B cell (primary cell): ENCODE results near the gene PPFIA2. TPM values are rescaled to one million over a fixed set of nuclear protein-coding genes. Genes with fewer than 3 reads are reported as not detected.

ENCODE experiments used
- ATAC-seq: fragments of 200-7000 bp; cut with Tn5 transposase; one replicate; pipeline ENCODE4 v1.10.0; 2021; ENCODE audit warnings: low read depth, mild to moderate bottlenecking, moderate number of reproducible peaks, moderate library complexity
- CTCF ChIA-PET: fragments of 350-600 bp; sonication (Branson Sonifier 250); formaldehyde crosslinking; loops from one replicate; lab custom pipeline; 2021; ENCODE audit warnings: antibody characterized with exemption, inconsistent platforms; lab: Charles Lee
- POLR2A ChIA-PET: fragments of 350-600 bp; sonication (Branson Sonifier 250); formaldehyde crosslinking; loops from one replicate; lab custom pipeline; 2021; ENCODE audit warnings: antibody characterized with exemption; lab: Charles Lee
- DNase-seq: peaks from one replicate; pipeline ENCODE4 v3.0.0; 2013
- H2AFZ ChIP-seq: 2 replicates; pipeline ENCODE4 v1.6.1; 2012; ENCODE audit warnings: mild to moderate bottlenecking, low read depth, low read length; ENCODE audit not compliant: insufficient read depth, poor library complexity, severe bottlenecking
- H3K27ac ChIP-seq, 2 donors: 1 replicate in 1 of 2; 2 replicates in 1 of 2; pipeline ENCODE4 v1.5.1; 2012 to 2013; ENCODE audit warnings: low read length in 2 of 2, mild to moderate bottlenecking in 2 of 2, moderate library complexity in 1 of 2
- H3K27me3 ChIP-seq, 4 experiments: fragments of 200-600 bp in 1 of 4; sonication (generic) in 1 of 4; replicated peaks in 1 of 4; 1 replicate in 2 of 4; 2 replicates in 2 of 4; pipeline versions ENCODE4 v1.6.1 to v1.7.0; 2013 to 2016; ENCODE audit warnings: low read length in 3 of 4, mild to moderate bottlenecking in 2 of 4, mixed read lengths in 1 of 4, moderate library complexity in 1 of 4; ENCODE audit not compliant: insufficient read depth in 4 of 4, control insufficient read depth in 3 of 4; ENCODE audit errors: control extremely low read depth in 1 of 4
- H3K36me3 ChIP-seq, 2 experiments: replicated peaks in 1 of 2; 1 replicate in 1 of 2; 2 replicates in 1 of 2; pipeline versions ENCODE4 v1.6.1 to v1.7.1; 2013; ENCODE audit warnings: low read length in 1 of 2; ENCODE audit not compliant: insufficient read depth in 2 of 2, control insufficient read depth in 1 of 2; ENCODE audit errors: control extremely low read depth in 1 of 2, extremely low read depth in 1 of 2
- H3K4me1 ChIP-seq, 2 donors: fragments of 200-600 bp in 1 of 2; sonication (generic) in 1 of 2; 1 replicate in 1 of 2; 2 replicates in 1 of 2; pipeline versions ENCODE4 v1.5.1 to v1.6.1; 2013 to 2017; ENCODE audit warnings: low read length in 2 of 2; ENCODE audit not compliant: control insufficient read depth in 2 of 2, insufficient read depth in 2 of 2
- H3K4me2 ChIP-seq: replicated peaks from 2 replicates; pipeline ENCODE3; 2012; ENCODE audit warnings: mild to moderate bottlenecking, low read depth, low read length; ENCODE audit not compliant: poor library complexity, severe bottlenecking
- H3K4me3 ChIP-seq, 5 experiments: fragments of 200-600 bp in 1 of 5; sonication (generic) in 1 of 5; 1 replicate in 3 of 5; 2 replicates in 2 of 5; pipeline versions ENCODE4 v1.5.1 to v1.7.0; 2011 to 2016; ENCODE audit warnings: low read length in 4 of 5, mild to moderate bottlenecking in 4 of 5, low read depth in 2 of 5, control low read depth in 1 of 5, moderate library complexity in 1 of 5; ENCODE audit not compliant: insufficient read depth in 1 of 5; ENCODE audit errors: control extremely low read depth in 1 of 5, extremely low read depth in 1 of 5
- H3K79me2 ChIP-seq: fragments of 200-600 bp; sonication (generic); one replicate; pipeline ENCODE4 v1.6.0; 2016; ENCODE audit warnings: low read length; ENCODE audit not compliant: control insufficient read depth, insufficient read depth
- H3K9ac ChIP-seq: fragments of 200-600 bp; sonication (generic); 2 replicates; pipeline ENCODE4 v1.6.1; 2017; ENCODE audit warnings: mild to moderate bottlenecking, low read length, moderate library complexity
- H3K9me3 ChIP-seq, 3 donors: one replicate each; pipeline versions ENCODE4 v1.6.1 to v1.7.1; 2013; ENCODE audit warnings: low read length in 2 of 3; ENCODE audit not compliant: control insufficient read depth in 2 of 3, insufficient read depth in 1 of 3; ENCODE audit errors: control extremely low read depth in 1 of 3
- H4K20me1 ChIP-seq: 2 replicates; pipeline ENCODE4 v1.6.0; 2012; ENCODE audit warnings: mild to moderate bottlenecking, low read length; ENCODE audit not compliant: insufficient read depth, control insufficient read depth, poor library complexity, severe bottlenecking
- H3K27ac Mint-ChIP-seq: one replicate; pipeline ENCODE4 v1.8.0; 2021; ENCODE audit warnings: mixed read lengths
- H3K27me3 Mint-ChIP-seq: one replicate; pipeline ENCODE4 v1.8.0; 2021; ENCODE audit warnings: mixed read lengths
- H3K4me1 Mint-ChIP-seq: one replicate; pipeline ENCODE4 v1.8.0; 2021; ENCODE audit warnings: mixed read lengths
- H3K4me3 Mint-ChIP-seq: one replicate; pipeline ENCODE4 v1.8.0; 2021; ENCODE audit warnings: mixed read lengths
- H3K9me3 Mint-ChIP-seq: one replicate; pipeline ENCODE4 v1.8.0; 2022; ENCODE audit warnings: mixed read lengths; ENCODE audit not compliant: insufficient read depth
- CTCF ChIP-seq: fragments of 200-600 bp; IDR thresholded peaks from one replicate; pipeline ENCODE4 v1.8.0; 2022; ENCODE audit warnings: antibody characterized with exemption, mild to moderate bottlenecking
- EZH2 ChIP-seq: IDR thresholded peaks from 2 replicates; pipeline ENCODE4 v1.6.1; 2012; ENCODE audit warnings: borderline replicate concordance, low read depth, mild to moderate bottlenecking, moderate library complexity, low read length; ENCODE audit not compliant: insufficient read depth, poor library complexity, severe bottlenecking
- WGBS: methylation state at CpG from one replicate; pipeline ENCODE4 v1.1.5; 2013; ENCODE audit warnings: missing lambda C conversion rate; ENCODE audit not compliant: insufficient coverage; 5-methylcytosine and 5-hydroxymethylcytosine counted together
- intact Hi-C: fragments of 100-400 bp; cut with micrococcal nuclease; formaldehyde crosslinking; loops from one replicate; pipeline ENCODE4 v1.10.0; 2022
- polyA plus RNA-seq: library from polyadenylated mRNA; depleted of rRNA; stranded (reverse); fragments of >200 nt; gene quantifications from 2 replicates; pipeline ENCODE4 v1.2.3, GENCODE V29; 2012
- total RNA-seq, 2 donors: library from RNA; stranded (reverse); fragments of 120-200 nt in 1 of 2; gene quantifications; 1 replicate in 1 of 2; 2 replicates in 1 of 2; pipeline versions ENCODE4 v1.2.3 to v1.2.4, GENCODE V29; 2013 to 2022

The PPFIA2 gene
- total and polyA plus RNA-seq, 2 donors (not counting 1 experiment from before 2014, with no cell fraction given): not detected

DNA sequence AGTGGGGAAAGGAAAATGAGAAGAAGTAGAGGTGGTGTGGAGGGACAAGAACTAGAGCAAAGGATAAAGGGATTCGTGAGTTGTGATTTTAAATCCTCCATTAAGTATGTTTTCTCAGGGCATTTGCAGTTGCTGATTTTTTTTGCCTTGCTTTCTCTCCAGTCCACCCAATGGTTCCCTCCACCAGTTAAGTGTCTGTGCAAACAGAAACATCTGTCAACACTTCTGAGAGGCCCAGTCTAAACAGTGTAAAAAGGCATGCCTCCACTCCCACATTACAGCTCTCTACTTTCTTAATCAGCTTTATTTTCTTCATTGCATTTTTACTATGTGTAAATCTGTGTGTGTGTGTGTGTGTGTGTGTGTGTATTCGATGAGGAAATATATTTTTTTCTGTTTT lies 141.2 kb downstream of the PPFIA2 start:
- POLR2A ChIA-PET: no interaction called here

GRCh38 chr12:81615026-81615588 lies 144.0 kb downstream of the PPFIA2 start:
- no peaks in the 10 kb centered on the region for H3K4me1 Mint-ChIP-seq
- H2AFZ ChIP-seq: no peak overlapping the region
- H3K79me2 ChIP-seq: no peaks in the 10 kb centered on the region
- no peaks in the 10 kb centered on the region for H3K4me1 ChIP-seq
- ChIA-PET CTCF (no interaction called here), POLR2A (no interaction called here)
- no peak overlapping the region for H3K4me3 Mint-ChIP-seq
- no peak for DNase-seq
- H3K4me2 ChIP-seq: no peak overlapping the region
- no peaks in the 10 kb centered on the region for H4K20me1 ChIP-seq
- no peaks in the 10 kb centered on the region for H3K9me3 Mint-ChIP-seq
- H3K27ac Mint-ChIP-seq: no peak overlapping the region
- no peak for ATAC-seq
- intact Hi-C loops: no loop called here
- peaks cover 0 to 9% (median 0%) of the 10 kb centered on the region in 3 donors for H3K9me3 ChIP-seq
- H3K27me3 ChIP-seq: no peaks in the 10 kb centered on the region
- H3K4me3 ChIP-seq: no peak overlapping the region
- H3K27me3 Mint-ChIP-seq: no peaks in the 10 kb centered on the region
- no peak for TF ChIP-seq EZH2
- 71% methylated on average over 2 of the region's 3 CpGs for WGBS
- no peak overlapping the region for H3K9ac ChIP-seq
- H3K36me3 ChIP-seq: no peaks in the 10 kb centered on the region
- no peak overlapping the region for H3K27ac ChIP-seq

More for the DNA sequence above, 141.2 kb downstream of the PPFIA2 start:
- no peak overlapping the region for H3K27ac ChIP-seq
- intact Hi-C loops: no loop called here
- no peaks in the 10 kb centered on the region for H3K9me3 ChIP-seq
- TF ChIP-seq EZH2 (no peak), CTCF (no peak)
- H3K9ac ChIP-seq: no peak overlapping the region
- H3K4me1 ChIP-seq: no peaks in the 10 kb centered on the region
- H3K4me3 Mint-ChIP-seq: no peak overlapping the region
- H3K27me3 ChIP-seq: no peaks in the 10 kb centered on the region
- DNase-seq: no peak
- no peaks in the 10 kb centered on the region for H3K27me3 Mint-ChIP-seq
- no peaks in the 10 kb centered on the region for H3K36me3 ChIP-seq
- H4K20me1 ChIP-seq: no peaks in the 10 kb centered on the region
- H3K79me2 ChIP-seq: no peaks in the 10 kb centered on the region
- H3K4me1 Mint-ChIP-seq: no peaks in the 10 kb centered on the region
- no peak overlapping the region for H2AFZ ChIP-seq
- no peak overlapping the region for H3K4me2 ChIP-seq
- no peak for ATAC-seq
- H3K4me3 ChIP-seq: no peak overlapping the region
- no peaks in the 10 kb centered on the region for H3K9me3 Mint-ChIP-seq
- CTCF ChIA-PET: no interaction called here
- no peak overlapping the region for H3K27ac Mint-ChIP-seq
- WGBS: no CpG with 5 or more reads among the region's 2 CpGs
